HepG2 (cell line): ENCODE data around the gene LINGO3. TPM values are rescaled to one million over a fixed set of nuclear protein-coding genes. Genes with fewer than 3 reads are reported as not detected.

ENCODE experiments used
- BHLHE40 ChIP-seq: IDR thresholded peaks from 2 replicates; pipeline ENCODE4 v1.6.1; 2011; ENCODE audit warnings: low read length, improper control_type of control experiment
- ERF ChIP-seq: IDR thresholded peaks from 2 replicates; pipeline ENCODE4 v1.6.1; 2018; ENCODE audit warnings: missing biosample characterization, missing genetic modification reagents
- FLYWCH1 ChIP-seq: sonication (generic); formaldehyde crosslinking; IDR thresholded peaks from 2 replicates; pipeline ENCODE4 v1.8.1; 2023; ENCODE audit warnings: mild to moderate bottlenecking, missing genetic modification reagents
- IKZF4 ChIP-seq: sonication (generic); formaldehyde crosslinking; IDR thresholded peaks from 2 replicates; pipeline ENCODE4 v1.5.1; 2020; ENCODE audit warnings: borderline replicate concordance, mild to moderate bottlenecking, low read depth, missing genetic modification reagents; ENCODE audit errors: not compliant biosample characterization
- KDM5A ChIP-seq: fragments of 200-600 bp; sonication (generic); IDR thresholded peaks from 2 replicates; pipeline ENCODE4 v1.7.0; 2018; ENCODE audit warnings: antibody characterized with exemption, mild to moderate bottlenecking, low read length, borderline replicate concordance
- MATR3 ChIP-seq: sonication (generic); formaldehyde crosslinking; IDR thresholded peaks from 2 replicates; pipeline ENCODE4 v1.4.0; 2020; ENCODE audit warnings: missing genetic modification reagents
- NFKB2 ChIP-seq: sonication (generic); formaldehyde crosslinking; IDR thresholded peaks from 2 replicates; pipeline ENCODE4 v1.4.0; 2020; ENCODE audit warnings: missing genetic modification reagents, borderline replicate concordance
- PRMT3 ChIP-seq: sonication (generic); formaldehyde crosslinking; IDR thresholded peaks from 2 replicates; pipeline ENCODE4 v1.8.1; 2022; ENCODE audit warnings: low read depth, mild to moderate bottlenecking, moderate library complexity, missing genetic modification reagents, borderline replicate concordance
- SALL1 ChIP-seq: sonication (generic); formaldehyde crosslinking; IDR thresholded peaks from 2 replicates; pipeline ENCODE4 v1.8.0; 2022; ENCODE audit warnings: mild to moderate bottlenecking, missing genetic modification reagents
- SMAD9 ChIP-seq: sonication (generic); formaldehyde crosslinking; IDR thresholded peaks from 2 replicates; pipeline ENCODE4 v1.5.1; 2020; ENCODE audit warnings: mild to moderate bottlenecking, missing genetic modification reagents
- USF2 ChIP-seq, 2 experiments: sonication (generic) in 1 of 2; formaldehyde crosslinking in 1 of 2; IDR thresholded peaks; 2 replicates each; pipeline versions ENCODE4 v1.5.1 to v1.6.1; 2011 to 2020; ENCODE audit warnings: borderline replicate concordance in 1 of 2, low read depth in 1 of 2, low read length in 1 of 2, mild to moderate bottlenecking in 1 of 2, missing genetic modification reagents in 1 of 2, moderate library complexity in 1 of 2
- XRCC5 ChIP-seq: fragments of 200-400 bp; formaldehyde crosslinking; optimal IDR thresholded peaks from 2 replicates; pipeline ENCODE3; 2017; ENCODE audit warnings: mild to moderate bottlenecking, low read length
- ZBED4 ChIP-seq: sonication (generic); formaldehyde crosslinking; IDR thresholded peaks from 2 replicates; pipeline ENCODE4 v1.4.0; 2020; ENCODE audit warnings: missing genetic modification reagents, borderline replicate concordance
- ZBTB3 ChIP-seq: sonication (generic); formaldehyde crosslinking; IDR thresholded peaks from 2 replicates; pipeline ENCODE4 v1.4.0; 2020; ENCODE audit warnings: low read depth, mild to moderate bottlenecking, moderate library complexity, missing genetic modification reagents, borderline replicate concordance
- ZBTB37 ChIP-seq: sonication (generic); formaldehyde crosslinking; IDR thresholded peaks from 2 replicates; pipeline ENCODE4 v1.4.0; 2020; ENCODE audit warnings: mild to moderate bottlenecking, missing genetic modification reagents
- ZNF251 ChIP-seq: sonication (generic); formaldehyde crosslinking; IDR thresholded peaks from 2 replicates; pipeline ENCODE4 v1.9.0; 2021; ENCODE audit warnings: mild to moderate bottlenecking, missing genetic modification reagents
- ZNF768 ChIP-seq: sonication (generic); formaldehyde crosslinking; IDR thresholded peaks from 2 replicates; pipeline ENCODE4 v1.4.0; 2020; ENCODE audit warnings: missing genetic modification reagents
- ZXDC ChIP-seq: sonication (generic); formaldehyde crosslinking; IDR thresholded peaks from 2 replicates; pipeline ENCODE4 v1.5.0; 2020; ENCODE audit warnings: mild to moderate bottlenecking, missing genetic modification reagents
- polyA plus RNA-seq, 8 experiments: library from polyadenylated mRNA; depleted of rRNA in 3 of 8; stranded (reverse) in 7 of 8; unstranded in 1 of 8; fragments of >200 nt; fragmentation: Illumina TruSeq in 4 of 8; extraction: Trizol in 4 of 8; gene quantifications; 2 replicates each; pipeline versions ENCODE4 v1.2.1 to v1.2.3, GENCODE V29; 2011 to 2016; ENCODE audit warnings: low read depth in 4 of 8, missing spikeins in 1 of 8, mixed read lengths in 1 of 8; ENCODE audit not compliant: insufficient read depth in 1 of 8
- total RNA-seq, 5 experiments: library from RNA; depleted of rRNA; stranded (reverse); fragments of >200 nt; fragmentation: Illumina TruSeq; extraction: Trizol; gene quantifications; 2 replicates each; pipeline ENCODE4 v1.2.3, GENCODE V29; 2016; ENCODE audit warnings: low read depth in 1 of 5

LINGO3 gene
- total and polyA plus RNA-seq, 2 of the 13 experiments (the other 11 are each of a cell fraction or from before 2014, with no cell fraction given): not detected

GRCh38 chr19:2330632-2331284, 22.8 kb upstream of the LINGO3 start (continued):
- TF ChIP-seq ZXDC (CRISPR knock-in tag): no peak
- TF ChIP-seq ZBTB37: no peak; the same call in 1 of the 2 replicates
- TF ChIP-seq NFKB2 (CRISPR knock-in tag): peak; percentile 35; the same call in 1 of the 2 replicates
- TF ChIP-seq ZNF768 (CRISPR knock-in tag): no peak
- TF ChIP-seq SALL1: peak; percentile 70
- no peak for TF ChIP-seq MATR3 (CRISPR knock-in tag)
- TF ChIP-seq SMAD9 (CRISPR knock-in tag): no peak
- TF ChIP-seq PRMT3 (CRISPR knock-in tag): no peak
- TF ChIP-seq ZNF251 (CRISPR knock-in tag): no peak
- TF ChIP-seq XRCC5: no peak
- TF ChIP-seq IKZF4: no peak
- no peak for TF ChIP-seq KDM5A
- TF ChIP-seq FLYWCH1 (CRISPR knock-in tag): no peak
- no peak for TF ChIP-seq BHLHE40
- TF ChIP-seq ZBTB3 (CRISPR knock-in tag): no peak
- TF ChIP-seq ERF (CRISPR knock-in tag): no peak; the same call in 1 of the 2 replicates
- TF ChIP-seq USF2 (IDR thresholded peaks at IDR 0.05; ENCODE audit: low read depth, low read length): no peak
- no peak for TF ChIP-seq USF2 (CRISPR knock-in tag; IDR thresholded peaks at IDR 0.05; ENCODE audit: borderline replicate concordance)
- TF ChIP-seq ZBED4 (CRISPR knock-in tag): no peak
